Effector memory CD8-positive, alpha-beta T cell (primary cell): ENCODE data around the gene MAGOH.

Source experiments
- ATAC-seq: fragments of 150-1000 bp; cut with Tn5 transposase; replicated peaks from 2 replicates; pipeline ENCODE4 v1.10.0; 2021; ENCODE audit warnings: mild to moderate bottlenecking, moderate library complexity
- DNase-seq, 3 experiments: peaks; one replicate each; pipeline ENCODE4 v3.0.0; 2021
- H3K27ac Mint-ChIP-seq, 2 donors: one replicate each; pipeline ENCODE4 v1.8.0; 2022; ENCODE audit warnings: mild to moderate bottlenecking in 2 of 2, mixed read lengths in 2 of 2, moderate library complexity in 2 of 2
- H3K27me3 Mint-ChIP-seq, 2 donors: one replicate each; pipeline ENCODE4 v1.8.0; 2022; ENCODE audit warnings: mixed read lengths in 2 of 2
- H3K36me3 Mint-ChIP-seq: one replicate; pipeline ENCODE4 v1.8.0; 2022; ENCODE audit warnings: mild to moderate bottlenecking, moderate library complexity, mixed read lengths; ENCODE audit not compliant: insufficient read depth
- H3K4me1 Mint-ChIP-seq, 2 donors: one replicate each; pipeline ENCODE4 v1.8.0; 2022; ENCODE audit warnings: low read depth in 2 of 2, mixed read lengths in 2 of 2
- H3K4me3 Mint-ChIP-seq, 2 donors: one replicate each; pipeline ENCODE4 v1.8.0; 2022; ENCODE audit warnings: mild to moderate bottlenecking in 2 of 2, mixed read lengths in 2 of 2, moderate library complexity in 2 of 2
- H3K9me3 Mint-ChIP-seq, 2 donors: one replicate each; pipeline ENCODE4 v1.8.0; 2022; ENCODE audit warnings: mixed read lengths in 2 of 2

The MAGOH gene

GRCh38 chr1:53260631-53261247 lies 22.4 kb upstream of the MAGOH start:
- Mint-ChIP-seq H3K4me1 (no peaks in the 10 kb centered on the region), H3K9me3 (no peaks in the 10 kb centered on the region), H3K36me3 (peaks cover 6% of the 10 kb centered on the region), H3K4me3 (no peak overlapping the region), H3K27ac (no peak overlapping the region), H3K27me3 (no peaks in the 10 kb centered on the region)
- ATAC-seq (no peak), DNase-seq (no peak)

GRCh38 chr1:53259932-53260331 lies 21.6 kb upstream of the MAGOH start:
- no peaks in the 10 kb centered on the region for H3K27me3 Mint-ChIP-seq
- ATAC-seq: no peak
- H3K4me3 Mint-ChIP-seq: no peak overlapping the region
- peaks cover 6% of the 10 kb centered on the region for H3K36me3 Mint-ChIP-seq
- no peaks in the 10 kb centered on the region for H3K4me1 Mint-ChIP-seq
- H3K9me3 Mint-ChIP-seq: no peaks in the 10 kb centered on the region
- no peak for DNase-seq
- H3K27ac Mint-ChIP-seq: no peak overlapping the region

- peaks cover 6% of the 10 kb centered on the region for H3K36me3 Mint-ChIP-seq
- no peak overlapping the region for H3K27ac Mint-ChIP-seq
These were observed 19.9 kb upstream of the MAGOH start for GRCh38 chr1:53258216-53258615.

GRCh38 chr1:53257454-53258081 lies 19.2 kb upstream of the MAGOH start:
- DNase-seq (no peak), ATAC-seq (no peak)
- H3K4me3 Mint-ChIP-seq: no peak overlapping the region
- H3K36me3 Mint-ChIP-seq: peaks cover 6% of the 10 kb centered on the region
- no peak overlapping the region for H3K27ac Mint-ChIP-seq
- no peaks in the 10 kb centered on the region for H3K27me3 Mint-ChIP-seq
- H3K4me1 Mint-ChIP-seq: no peaks in the 10 kb centered on the region
- no peaks in the 10 kb centered on the region for H3K9me3 Mint-ChIP-seq

More at GRCh38 chr1:53258216-53258615, 19.9 kb upstream of the MAGOH start:
- Mint-ChIP-seq H3K27me3 (no peaks in the 10 kb centered on the region), H3K4me1 (no peaks in the 10 kb centered on the region), H3K9me3 (no peaks in the 10 kb centered on the region), H3K4me3 (no peak overlapping the region)
- ATAC-seq (no peak), DNase-seq (no peak)

GRCh38 chr1:53256511-53257453 lies 18.5 kb upstream of the MAGOH start:
- DNase-seq (no peak), ATAC-seq (no peak)
- H3K27me3 Mint-ChIP-seq: no peaks in the 10 kb centered on the region
- no peaks in the 10 kb centered on the region for H3K4me1 Mint-ChIP-seq
- H3K27ac Mint-ChIP-seq: no peak overlapping the region
- H3K4me3 Mint-ChIP-seq: no peak overlapping the region
- peaks cover 6% of the 10 kb centered on the region for H3K36me3 Mint-ChIP-seq
- no peaks in the 10 kb centered on the region for H3K9me3 Mint-ChIP-seq

GRCh38 chr1:53255031-53255430 lies 16.7 kb upstream of the MAGOH start:
- H3K4me1 Mint-ChIP-seq: no peaks in the 10 kb centered on the region
- no peaks in the 10 kb centered on the region for H3K36me3 Mint-ChIP-seq
- H3K27me3 Mint-ChIP-seq: no peaks in the 10 kb centered on the region

GRCh38 chr1:53254011-53254640 lies 15.8 kb upstream of the MAGOH start:
- Mint-ChIP-seq H3K9me3 (no peaks in the 10 kb centered on the region), H3K4me3 (no peak overlapping the region), H3K36me3 (no peaks in the 10 kb centered on the region), H3K27me3 (no peaks in the 10 kb centered on the region), H3K4me1 (no peaks in the 10 kb centered on the region), H3K27ac (no peak overlapping the region)
- ATAC-seq (no peak), DNase-seq (no peak)

More at GRCh38 chr1:53255031-53255430, 16.7 kb upstream of the MAGOH start:
- Mint-ChIP-seq H3K9me3 (no peaks in the 10 kb centered on the region), H3K4me3 (no peak overlapping the region), H3K27ac (no peak overlapping the region)
- DNase-seq: no peak
- no peak for ATAC-seq

- no peaks in the 10 kb centered on the region for H3K27me3 Mint-ChIP-seq
- DNase-seq: no peak
- no peaks in the 10 kb centered on the region for H3K4me1 Mint-ChIP-seq
- no peaks in the 10 kb centered on the region for H3K9me3 Mint-ChIP-seq
- no peaks in the 10 kb centered on the region for H3K36me3 Mint-ChIP-seq
- no peak for ATAC-seq
- H3K4me3 Mint-ChIP-seq: no peak overlapping the region
- H3K27ac Mint-ChIP-seq: no peak overlapping the region
These were observed 12.0 kb upstream of the MAGOH start for GRCh38 chr1:53250325-53250724.

GRCh38 chr1:53249706-53250105 lies 11.4 kb upstream of the MAGOH start:
- Mint-ChIP-seq H3K4me1 (no peaks in the 10 kb centered on the region), H3K4me3 (no peak overlapping the region), H3K27me3 (no peaks in the 10 kb centered on the region), H3K27ac (no peak overlapping the region), H3K9me3 (no peaks in the 10 kb centered on the region), H3K36me3 (no peaks in the 10 kb centered on the region)
- no peak for DNase-seq
- ATAC-seq: no peak

- no peaks in the 10 kb centered on the region for H3K4me1 Mint-ChIP-seq
- H3K4me3 Mint-ChIP-seq: no peak overlapping the region
- ATAC-seq (no peak), DNase-seq (no peak)
- no peaks in the 10 kb centered on the region for H3K36me3 Mint-ChIP-seq
- H3K27me3 Mint-ChIP-seq: no peaks in the 10 kb centered on the region
- no peak overlapping the region for H3K27ac Mint-ChIP-seq
- no peaks in the 10 kb centered on the region for H3K9me3 Mint-ChIP-seq
These were observed 8.2 kb upstream of the MAGOH start for GRCh38 chr1:53246261-53247134.

GRCh38 chr1:53244141-53244540 lies 5.8 kb upstream of the MAGOH start:
- no peaks in the 10 kb centered on the region for H3K27me3 Mint-ChIP-seq

GRCh38 chr1:53242381-53242780 lies 4.1 kb upstream of the MAGOH start:
- H3K4me3 Mint-ChIP-seq: no peak overlapping the region
- H3K36me3 Mint-ChIP-seq: peaks cover 12% of the 10 kb centered on the region
- DNase-seq (no peak), ATAC-seq (no peak)
- no peaks in the 10 kb centered on the region for H3K9me3 Mint-ChIP-seq
- peaks cover 14 to 17% of the 10 kb centered on the region in 2 donors for H3K4me1 Mint-ChIP-seq
- H3K27ac Mint-ChIP-seq: no peak overlapping the region
- no peaks in the 10 kb centered on the region for H3K27me3 Mint-ChIP-seq

More at GRCh38 chr1:53244141-53244540, 5.8 kb upstream of the MAGOH start:
- H3K4me1 Mint-ChIP-seq: peaks cover under 1% of the 10 kb centered on the region in 2 donors
- no peaks in the 10 kb centered on the region for H3K36me3 Mint-ChIP-seq
- H3K4me3 Mint-ChIP-seq: no peak overlapping the region
- H3K27ac Mint-ChIP-seq: no peak overlapping the region
- H3K9me3 Mint-ChIP-seq: no peaks in the 10 kb centered on the region
- ATAC-seq (no peak), DNase-seq (no peak)

GRCh38 chr1:53241828-53242227 lies 3.5 kb upstream of the MAGOH start:
- H3K36me3 Mint-ChIP-seq: peaks cover 12% of the 10 kb centered on the region
- H3K27ac Mint-ChIP-seq: no peak overlapping the region
- ATAC-seq: no peak
- peaks cover 16 to 18% of the 10 kb centered on the region in 2 donors for H3K4me1 Mint-ChIP-seq
- DNase-seq: no peak
- H3K4me3 Mint-ChIP-seq: no peak overlapping the region
- no peaks in the 10 kb centered on the region for H3K9me3 Mint-ChIP-seq
- H3K27me3 Mint-ChIP-seq: no peaks in the 10 kb centered on the region
